HG03442 (cell line): ENCODE data around the gene GNB3.

Experiments used
- ATAC-seq: cut with Tn5 transposase; IDR thresholded peaks from one replicate; pipeline ENCODE4 v1.9.1; 2021; ENCODE audit warnings: mild to moderate bottlenecking, moderate library complexity; ENCODE audit not compliant: unreplicated experiment

The GNB3 gene

DNA sequence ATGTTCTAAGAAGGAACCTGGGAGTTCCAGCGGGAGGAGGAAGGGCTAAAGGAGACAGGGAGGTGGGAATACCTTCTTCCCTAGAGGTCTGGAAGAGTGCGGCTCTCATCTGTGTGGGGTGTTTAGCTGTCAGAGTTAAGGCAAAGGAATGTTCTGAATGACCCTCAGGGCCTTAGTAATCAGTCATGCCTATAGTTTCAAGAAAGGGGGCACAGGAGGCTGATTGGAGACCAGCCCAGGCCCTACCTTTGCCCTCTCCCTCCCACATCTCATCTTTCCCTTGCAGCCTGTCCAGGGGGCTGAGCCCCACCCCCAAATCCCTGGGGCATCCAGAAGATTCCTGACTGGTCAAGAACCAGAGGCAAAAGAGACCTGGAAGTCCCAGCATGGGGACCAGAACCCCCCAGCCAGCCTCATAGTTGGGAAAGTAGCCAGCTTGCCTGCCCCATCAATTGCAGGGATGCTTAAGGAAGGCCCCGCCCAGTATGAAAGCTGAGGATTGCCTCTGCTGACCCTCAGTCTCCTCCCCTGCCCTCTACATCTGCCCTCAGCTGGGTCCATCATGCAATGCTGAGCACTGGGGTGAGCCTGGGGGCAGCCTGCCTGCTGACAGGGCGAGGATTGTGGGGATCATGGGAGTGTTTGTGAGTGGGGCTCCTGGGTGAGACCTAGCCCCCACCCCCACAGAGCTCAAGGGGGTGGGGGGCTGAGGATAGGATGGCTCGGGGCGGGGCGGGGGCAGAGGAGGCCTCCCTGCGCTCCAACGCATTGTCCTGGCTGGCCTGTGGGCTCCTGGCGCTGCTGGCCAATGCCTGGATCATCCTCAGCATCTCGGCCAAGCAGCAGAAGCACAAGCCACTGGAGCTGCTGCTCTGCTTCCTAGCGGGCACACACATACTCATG is 17.3 kb upstream of the GNB3 start:
- ATAC-seq, result no peak

DNA sequence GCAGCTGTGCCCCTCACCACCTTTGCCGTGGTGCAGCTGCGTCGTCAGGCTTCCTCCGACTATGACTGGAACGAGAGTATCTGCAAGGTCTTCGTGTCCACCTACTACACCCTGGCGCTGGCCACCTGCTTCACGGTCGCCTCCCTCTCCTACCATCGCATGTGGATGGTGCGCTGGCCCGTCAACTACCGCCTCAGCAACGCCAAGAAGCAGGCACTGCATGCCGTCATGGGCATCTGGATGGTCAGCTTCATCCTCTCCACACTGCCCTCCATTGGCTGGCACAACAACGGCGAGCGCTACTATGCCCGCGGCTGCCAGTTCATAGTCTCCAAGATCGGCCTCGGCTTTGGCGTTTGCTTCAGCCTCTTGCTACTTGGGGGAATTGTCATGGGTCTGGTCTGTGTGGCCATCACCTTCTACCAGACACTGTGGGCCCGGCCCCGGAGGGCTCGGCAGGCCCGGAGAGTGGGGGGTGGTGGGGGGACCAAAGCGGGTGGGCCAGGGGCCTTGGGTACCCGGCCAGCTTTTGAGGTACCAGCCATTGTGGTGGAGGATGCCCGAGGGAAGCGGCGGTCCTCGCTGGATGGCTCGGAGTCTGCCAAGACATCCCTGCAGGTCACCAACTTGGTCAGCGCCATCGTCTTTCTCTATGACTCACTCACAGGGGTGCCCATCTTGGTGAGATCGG is 16.5 kb upstream of the GNB3 start:
- no peak for ATAC-seq

DNA sequence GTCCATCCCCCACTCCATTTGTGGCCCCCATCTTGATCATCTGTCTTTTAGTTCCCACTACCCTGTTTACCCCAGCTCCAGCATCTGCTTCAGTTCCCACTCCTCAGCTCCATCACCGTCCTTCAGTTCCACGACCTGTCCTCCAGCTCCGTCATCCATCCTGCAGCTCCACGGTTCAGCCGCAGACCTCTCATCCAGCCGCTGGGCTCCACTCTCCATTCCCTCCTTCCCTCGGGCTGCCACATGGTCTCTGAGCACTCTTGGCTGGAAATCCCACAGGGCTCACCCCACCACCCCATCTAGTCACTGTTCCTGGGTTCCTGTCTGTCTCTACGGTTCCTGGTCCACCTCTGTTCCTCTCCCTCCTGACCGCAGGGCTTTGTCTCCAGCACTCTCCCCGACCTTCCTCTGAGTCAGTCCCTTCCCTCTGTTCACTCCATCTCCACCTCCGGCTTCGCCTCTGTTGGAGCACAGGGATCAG is 15.8 kb upstream of the GNB3 start:
- no peak for ATAC-seq

DNA sequence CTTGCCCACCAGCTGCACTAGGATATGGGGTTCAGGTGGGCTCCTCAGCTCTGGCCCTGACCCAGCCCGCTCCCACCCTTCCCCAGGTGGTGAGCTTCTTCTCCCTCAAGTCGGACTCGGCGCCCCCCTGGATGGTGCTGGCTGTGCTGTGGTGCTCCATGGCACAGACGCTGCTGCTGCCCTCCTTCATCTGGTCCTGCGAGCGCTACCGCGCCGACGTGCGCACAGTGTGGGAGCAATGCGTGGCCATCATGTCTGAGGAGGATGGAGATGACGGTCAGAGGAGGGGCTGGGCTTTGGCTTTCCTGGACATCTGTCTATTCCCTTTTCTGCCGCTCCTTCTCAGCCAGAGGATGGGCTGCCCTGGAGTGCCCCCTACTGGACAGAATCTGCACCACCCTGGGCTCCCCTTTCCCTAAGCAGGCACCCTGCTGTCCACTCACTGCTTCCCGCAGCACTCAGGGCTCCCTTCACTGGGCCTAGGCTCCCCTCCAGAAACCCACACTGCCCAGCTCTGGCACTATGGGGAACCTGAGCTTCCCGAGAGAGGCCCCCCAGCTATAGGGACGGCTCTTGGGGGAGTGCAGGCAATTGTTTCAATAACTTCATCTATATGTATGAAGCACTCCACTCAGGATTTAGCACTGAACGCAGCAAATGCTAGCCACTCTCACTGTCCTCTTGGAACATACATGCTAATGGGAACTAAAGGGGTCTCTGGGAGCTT is 15.2 kb upstream of the GNB3 start:
- ATAC-seq, result no peak

DNA sequence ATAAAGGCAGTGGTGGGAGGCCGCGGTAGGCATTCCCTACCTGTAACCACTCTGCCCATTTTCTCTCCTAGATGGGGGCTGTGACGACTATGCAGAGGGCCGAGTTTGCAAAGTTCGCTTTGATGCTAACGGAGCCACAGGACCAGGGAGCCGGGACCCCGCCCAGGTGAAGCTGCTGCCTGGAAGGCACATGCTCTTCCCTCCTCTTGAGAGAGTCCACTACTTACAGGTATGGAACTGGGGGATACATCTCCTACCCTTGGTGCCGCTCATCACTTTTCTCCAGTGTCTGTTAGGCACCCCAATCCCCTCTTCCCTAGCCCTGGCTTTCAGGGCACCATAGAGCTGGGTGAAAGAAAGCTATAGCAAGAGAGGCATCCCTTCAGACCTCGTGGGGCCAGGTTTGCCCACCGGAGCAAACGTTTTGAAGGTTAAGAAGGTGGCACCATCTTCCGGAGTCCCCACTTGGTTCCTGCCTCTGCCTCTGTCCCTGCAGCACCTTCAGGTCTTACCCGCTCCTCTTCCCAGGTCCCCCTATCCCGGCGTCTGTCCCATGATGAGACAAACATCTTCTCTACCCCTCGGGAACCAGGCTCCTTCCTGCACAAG is 14.5 kb upstream of the GNB3 start:
- ATAC-seq, result no peak

DNA sequence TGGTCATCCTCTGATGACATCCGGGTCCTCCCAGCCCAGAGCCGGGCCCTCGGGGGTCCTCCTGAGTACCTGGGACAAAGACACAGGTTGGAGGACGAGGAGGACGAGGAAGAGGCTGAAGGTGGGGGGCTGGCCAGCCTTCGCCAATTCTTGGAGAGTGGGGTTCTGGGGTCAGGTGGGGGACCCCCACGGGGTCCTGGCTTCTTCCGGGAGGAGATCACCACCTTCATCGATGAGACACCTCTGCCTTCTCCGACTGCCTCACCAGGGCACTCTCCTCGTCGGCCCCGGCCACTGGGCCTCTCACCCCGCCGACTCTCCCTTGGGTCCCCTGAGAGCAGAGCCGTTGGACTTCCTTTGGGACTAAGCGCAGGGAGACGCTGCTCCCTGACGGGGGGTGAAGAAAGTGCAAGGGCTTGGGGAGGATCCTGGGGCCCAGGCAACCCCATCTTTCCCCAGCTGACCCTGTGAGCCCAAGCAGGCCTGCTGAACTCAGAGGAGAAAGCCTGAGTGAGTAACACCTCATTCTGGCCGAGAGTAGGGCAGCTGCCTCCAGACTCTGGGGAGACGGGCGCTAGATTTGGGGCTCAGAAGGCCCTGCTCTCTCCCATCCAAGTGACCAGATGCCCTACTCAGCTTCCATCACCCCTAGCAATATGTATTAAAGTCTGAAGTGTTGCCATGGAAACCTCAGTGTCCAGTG is 13.8 kb upstream of the GNB3 start:
- ATAC-seq, result no peak

DNA sequence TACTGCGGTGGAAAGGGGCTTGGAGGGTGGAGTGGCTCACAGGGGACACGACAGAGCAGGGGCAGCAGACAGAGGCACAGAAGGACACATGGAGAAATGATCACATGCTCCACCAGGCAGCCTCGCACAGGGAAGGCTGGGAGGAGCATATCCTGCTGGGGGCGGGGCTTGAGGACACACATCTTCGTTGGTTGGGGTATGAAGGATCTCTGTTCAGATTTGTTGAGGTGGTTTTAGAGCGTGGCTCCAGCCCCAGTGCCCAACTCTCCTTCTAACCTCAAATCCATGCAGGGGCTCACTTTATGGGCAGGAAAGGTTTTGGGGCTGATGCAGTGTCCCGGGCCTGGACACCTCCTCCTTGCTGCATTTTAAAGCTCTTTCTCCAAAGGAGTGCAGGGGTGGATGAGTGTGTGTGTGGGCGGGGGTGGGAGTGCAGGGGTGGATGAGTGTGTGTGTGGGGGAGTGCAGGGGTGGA is 13.3 kb upstream of the GNB3 start:
- ATAC-seq, result no peak

DNA sequence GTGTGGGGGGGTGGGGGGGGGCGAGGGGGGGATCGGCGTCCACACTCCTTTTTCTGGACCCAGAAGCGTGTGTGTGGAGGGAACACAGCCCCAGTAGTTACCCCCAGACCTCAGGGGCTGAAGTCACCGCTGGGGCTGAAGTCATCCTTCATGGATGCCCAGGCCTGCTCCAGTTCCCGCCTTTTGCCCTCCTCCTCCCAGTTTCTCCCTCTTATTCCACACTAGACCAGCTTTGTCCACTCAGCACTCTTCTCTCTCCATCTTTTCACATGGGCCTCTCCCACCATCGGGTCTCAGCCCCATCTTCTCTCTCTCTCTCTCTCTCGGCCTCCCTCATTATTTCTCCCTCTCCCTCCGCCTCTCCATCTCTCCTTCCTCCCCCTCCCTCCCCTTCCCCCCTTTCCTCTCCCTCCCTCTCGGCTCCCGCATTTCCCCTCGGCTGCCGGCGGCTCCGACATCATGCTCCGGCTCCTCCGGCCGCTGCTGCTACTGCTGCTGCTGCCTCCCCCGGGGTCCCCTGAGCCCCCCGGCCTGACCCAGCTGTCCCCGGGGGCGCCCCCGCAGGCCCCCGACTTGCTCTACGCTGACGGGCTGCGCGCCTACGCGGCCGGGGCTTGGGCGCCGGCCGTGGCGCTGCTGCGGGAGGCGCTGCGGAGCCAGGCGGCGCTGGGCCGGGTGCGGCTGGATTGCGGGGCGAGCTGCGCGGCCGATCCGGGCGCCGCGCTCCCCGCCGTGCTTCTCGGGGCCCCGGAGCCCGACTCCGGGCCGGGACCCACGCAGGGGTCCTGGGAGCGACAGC is 12.5 kb upstream of the GNB3 start, which contains the start of gene P3H3:
Gene P3H3, plus strand, starts transcription at position 426 of the 799 bp plus-strand sequence. Its CDS starts 34 bp downstream, at position 460.
- no peak for ATAC-seq

DNA sequence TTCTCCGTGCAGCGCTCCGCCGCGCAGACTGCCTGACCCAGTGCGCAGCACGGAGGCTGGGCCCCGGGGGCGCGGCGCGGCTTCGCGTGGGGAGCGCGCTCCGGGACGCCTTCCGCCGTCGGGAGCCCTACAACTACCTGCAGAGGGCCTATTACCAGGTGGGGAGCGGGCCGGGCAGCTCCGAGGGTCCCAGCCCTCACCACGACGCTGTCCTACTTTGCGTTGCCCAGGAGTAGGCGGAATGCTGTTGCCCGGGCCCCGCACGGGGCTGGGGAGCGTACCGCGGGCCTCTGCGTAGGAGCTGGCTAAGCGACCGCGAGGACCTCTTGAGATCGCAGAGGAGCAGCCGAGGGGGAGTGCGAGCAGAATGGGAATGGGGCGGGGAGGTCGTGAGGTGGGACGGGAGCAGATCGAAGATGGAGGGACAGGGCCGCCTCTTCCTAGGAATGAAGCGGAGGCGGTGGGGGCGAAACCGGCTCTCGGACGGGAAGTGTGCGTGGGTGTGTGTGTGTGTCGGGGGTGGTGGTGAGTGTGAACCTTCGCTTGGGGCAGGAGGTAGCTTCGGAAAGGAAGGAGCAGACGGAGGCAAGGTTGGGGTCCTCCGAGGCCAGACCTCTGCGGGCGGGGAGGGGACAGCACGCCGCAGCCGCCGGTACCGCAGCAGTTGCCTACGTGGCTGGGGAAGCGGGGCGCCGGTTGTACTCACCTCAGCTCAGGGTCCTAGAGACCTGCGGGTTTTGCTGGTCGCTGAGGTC is 11.8 kb upstream of the GNB3 start:
- ATAC-seq, result no peak

DNA sequence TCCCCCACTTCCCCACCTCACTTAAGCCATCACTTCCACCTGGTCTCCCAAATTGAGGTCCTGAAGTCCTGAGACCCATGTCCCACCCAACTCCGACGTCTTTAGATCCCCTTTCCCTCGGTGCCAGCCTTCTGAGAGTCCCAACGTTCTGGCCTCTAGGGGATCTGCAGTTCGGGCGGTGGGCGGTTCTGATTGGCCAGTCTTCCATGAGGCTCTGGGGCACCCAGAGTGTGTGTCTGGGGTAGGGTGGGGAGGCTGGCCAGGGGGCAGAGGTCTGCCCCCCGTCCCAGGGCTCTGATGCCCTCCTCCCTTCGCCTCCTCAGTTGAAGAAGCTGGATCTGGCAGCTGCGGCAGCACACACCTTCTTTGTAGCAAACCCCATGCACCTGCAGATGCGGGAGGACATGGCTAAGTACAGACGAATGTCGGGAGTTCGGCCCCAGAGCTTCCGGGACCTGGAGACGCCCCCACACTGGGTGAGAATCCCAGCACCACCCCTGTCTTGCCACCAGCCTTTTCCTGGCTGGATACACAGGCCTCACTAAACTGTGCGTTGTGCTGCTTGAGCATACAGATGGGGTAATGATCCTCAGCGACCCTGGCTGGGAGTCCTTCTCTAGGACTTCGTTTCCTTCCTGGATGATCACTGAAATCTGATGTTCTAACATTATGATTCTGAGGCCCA is 11.0 kb upstream of the GNB3 start:
- ATAC-seq, result no peak

DNA sequence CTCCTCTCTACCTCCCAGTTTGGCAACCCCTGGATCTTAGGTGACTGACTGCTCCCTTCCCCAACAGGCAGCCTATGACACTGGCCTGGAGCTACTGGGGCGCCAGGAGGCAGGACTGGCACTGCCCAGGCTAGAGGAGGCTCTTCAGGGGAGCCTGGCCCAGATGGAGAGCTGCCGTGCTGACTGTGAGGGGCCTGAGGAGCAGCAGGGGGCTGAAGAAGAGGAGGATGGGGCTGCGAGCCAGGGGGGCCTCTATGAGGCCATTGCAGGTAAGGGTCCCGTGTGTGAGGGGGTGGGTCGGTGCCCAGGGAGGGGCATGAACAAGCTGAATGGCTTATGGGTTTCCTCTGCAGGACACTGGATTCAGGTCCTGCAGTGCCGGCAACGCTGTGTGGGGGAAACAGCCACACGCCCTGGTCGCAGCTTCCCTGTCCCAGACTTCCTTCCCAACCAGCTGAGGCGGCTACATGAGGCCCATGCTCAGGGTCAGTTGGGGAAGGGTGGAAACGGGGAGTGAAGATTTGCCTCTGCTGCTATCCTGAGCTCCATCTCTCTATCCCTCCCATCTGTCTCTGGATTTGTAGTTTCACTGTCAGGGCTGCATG is 10.3 kb upstream of the GNB3 start:
- no peak for ATAC-seq

DNA sequence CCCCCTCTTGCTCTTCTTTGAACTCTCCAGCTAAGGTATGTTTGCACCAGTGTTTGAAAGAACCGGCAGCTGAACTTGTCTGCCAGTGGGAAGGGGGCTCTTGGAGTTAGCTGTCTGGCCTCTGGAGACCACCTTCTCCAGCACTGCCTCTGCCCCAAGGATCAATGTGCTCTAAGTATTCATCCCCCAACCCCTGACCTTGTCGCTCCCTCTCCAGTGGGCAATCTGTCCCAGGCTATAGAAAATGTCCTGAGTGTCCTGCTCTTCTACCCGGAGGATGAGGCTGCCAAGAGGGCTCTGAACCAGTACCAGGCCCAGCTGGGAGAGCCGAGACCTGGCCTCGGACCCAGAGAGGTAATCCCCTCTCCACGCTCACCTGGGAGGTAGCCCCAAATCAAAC is 9.7 kb upstream of the GNB3 start:
- no peak for ATAC-seq

DNA sequence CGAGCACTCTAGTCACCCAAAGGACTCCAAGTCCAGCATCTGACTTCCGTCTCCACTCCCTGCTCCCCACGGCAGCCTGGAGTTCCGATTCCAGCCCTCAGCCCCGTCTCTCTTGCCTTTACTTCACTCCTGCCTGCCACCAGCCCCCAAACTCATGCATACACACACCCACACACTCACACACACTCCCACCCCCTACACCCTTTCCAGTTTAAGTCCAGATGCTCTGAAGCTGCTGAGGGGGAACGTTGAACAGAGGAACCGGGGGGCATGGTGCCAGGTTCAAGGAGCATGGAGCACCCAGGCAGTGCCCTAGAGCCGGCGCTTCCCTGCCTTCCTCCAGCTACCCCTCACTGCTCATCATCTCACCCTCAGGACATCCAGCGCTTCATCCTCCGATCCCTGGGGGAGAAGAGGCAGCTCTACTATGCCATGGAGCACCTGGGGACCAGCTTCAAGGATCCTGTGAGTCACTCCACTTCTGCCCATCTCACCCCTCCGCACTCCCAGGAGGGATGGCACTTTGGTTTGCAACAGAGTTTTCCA is 9.2 kb upstream of the GNB3 start:
- no peak for ATAC-seq

DNA sequence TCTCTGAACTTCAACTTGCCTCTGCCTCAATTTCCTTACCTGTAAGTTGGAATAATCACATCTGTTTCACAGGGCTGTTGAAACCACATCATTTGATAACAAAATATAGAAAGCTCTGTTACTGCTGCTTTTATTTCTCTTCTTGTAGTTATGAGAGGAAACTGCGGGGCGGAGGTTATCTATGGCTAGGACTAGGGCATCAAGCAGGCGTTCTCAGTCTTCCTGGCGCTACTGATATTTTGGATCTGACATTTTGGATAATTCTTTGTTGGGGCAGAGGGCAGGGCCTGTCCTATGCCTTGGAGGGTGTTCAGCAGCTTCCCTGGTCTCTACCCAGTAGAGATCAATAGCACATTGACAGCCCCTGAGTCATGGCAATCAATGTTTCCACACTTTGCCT is 8.6 kb upstream of the GNB3 start:
- no peak for ATAC-seq

DNA sequence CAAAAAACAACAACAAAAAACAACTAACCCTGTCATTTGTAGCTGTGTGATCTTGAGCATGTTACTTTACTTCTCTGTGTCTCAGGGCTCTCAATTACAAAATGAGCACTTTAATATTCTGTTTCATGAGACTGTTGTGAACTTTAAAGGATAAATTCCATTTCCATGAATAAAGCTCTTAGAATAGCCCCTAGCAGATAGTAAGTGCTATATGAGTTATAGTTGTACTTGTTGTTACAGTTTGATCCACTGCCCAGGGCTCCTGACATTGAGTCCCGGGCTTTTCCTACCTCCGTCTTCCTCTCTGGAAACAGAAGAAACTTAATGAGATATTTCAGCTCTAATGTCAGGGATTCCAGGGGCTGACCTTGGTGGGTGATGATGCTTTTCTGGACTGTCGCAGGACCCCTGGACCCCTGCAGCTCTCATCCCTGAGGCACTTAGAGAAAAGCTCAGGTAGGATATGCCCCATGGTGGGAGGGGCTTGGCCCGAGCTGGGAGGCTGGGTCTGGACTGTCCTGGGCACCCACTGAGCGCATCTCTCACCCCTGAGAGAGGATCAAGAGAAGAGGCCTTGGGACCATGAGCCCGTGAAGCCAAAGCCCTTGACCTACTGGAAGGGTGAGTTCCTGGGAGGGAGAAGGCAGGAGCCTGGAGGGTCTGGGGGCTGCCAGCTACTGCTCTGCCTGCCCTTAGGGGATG is 7.4 kb upstream of the GNB3 start:
- no peak for ATAC-seq

DNA sequence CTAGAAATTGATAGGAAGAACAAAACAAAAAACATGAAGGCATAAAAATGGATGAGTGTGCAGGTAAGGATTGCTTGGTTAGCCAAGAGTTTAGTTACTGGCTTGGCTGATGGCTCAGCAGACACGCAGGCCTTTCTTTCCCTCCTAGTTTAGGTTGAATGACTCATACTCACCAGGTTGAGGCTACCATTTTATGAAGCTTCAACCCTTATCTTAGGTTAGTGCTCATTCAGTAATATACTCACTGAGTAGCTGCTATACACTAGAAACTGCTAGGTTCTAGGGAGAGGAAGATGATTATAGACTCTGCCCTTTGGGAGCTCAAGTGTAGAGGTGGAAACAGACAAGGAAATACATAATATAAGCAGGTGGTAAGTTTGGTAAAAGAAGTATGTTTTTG is 6.5 kb upstream of the GNB3 start:
- ATAC-seq, result no peak

DNA sequence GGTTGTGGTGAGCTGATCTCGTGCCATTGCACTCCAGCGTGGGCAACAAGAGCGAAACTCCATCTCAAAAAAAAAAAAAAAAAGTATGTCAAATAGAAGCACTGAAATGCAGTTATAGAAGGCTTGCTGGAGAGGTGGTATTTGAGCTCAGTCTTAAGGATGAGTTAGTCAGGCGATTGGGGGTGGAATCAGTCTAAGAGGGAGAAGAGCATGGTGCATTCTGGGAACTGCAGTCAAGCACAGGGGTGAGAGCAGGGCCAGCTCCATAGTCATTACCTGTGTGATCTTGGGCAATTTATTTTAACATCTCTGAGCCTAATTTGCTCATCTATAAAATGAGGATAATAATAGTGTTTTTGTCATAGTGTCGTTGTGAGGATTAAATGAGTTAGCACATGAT is 5.9 kb upstream of the GNB3 start:
- no peak for ATAC-seq
